Measurements from ENCODE around the gene LRRC4C. TPM values are rescaled to one million over a fixed set of nuclear protein-coding genes. Genes with fewer than 3 reads are reported as not detected.
"Not testable (repeated sequence)": the region's sequence is repeated elsewhere in the genome, so short reads cannot be mapped to it uniquely, and the experiment has no call there.

The LRRC4C gene
- total RNA-seq, 1 donor from 2014 or later, result not detected

DNA sequence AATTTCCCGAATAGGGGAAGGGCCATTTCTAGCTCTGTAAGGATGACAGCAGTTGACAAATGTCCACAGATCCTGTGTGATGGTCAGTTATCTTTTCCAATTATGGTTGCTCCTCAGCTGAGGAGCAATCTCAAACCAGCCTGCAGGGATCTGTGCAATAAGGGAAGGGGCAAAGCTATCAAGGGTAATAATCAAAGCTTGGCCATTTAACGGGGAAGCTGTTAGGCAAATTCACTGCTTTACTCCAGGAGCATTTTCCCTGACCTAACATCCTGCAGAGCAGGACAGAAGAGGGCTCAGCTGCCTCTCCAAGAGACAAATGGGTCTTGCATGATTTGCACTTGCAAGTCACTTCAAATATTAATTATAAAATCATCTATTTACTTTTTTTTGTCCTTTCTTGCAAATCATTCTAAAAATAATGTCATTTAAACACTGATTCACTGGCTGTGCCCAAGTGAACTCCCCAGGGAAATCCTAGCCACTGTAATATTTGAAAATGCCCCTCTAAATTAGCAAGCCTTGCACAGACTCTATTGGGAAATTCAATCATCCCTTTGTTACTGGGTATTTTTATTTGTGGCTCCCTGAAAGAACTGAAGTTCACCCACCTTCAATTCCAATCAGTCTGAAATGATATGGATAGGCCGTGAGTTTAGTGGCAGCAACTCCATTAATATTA lies 1256.7 kb downstream of the LRRC4C start:
- DNase-seq (ENCODE audit: extremely low read depth, low read depth, low spot score), result no peak

DNA sequence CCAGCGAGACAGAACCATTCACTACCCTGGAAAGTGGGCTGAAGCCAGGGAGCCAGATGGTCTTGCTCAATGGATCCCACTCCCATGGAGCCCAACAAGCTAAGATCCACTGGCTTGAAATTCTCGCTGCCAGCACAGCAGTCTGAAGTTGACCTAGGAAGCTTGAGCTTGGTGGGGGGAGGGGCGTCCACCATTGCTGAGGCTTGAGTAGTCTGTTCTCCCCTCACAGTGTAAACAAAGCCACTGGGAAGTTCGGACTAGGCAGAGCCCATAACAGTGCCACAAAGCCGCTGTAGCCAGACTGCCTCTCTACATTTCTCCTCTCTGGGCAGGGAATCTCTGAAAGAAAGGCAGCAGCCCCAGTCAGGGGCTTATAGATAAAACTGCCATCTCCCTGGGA lies 1266.9 kb downstream of the LRRC4C start:
- not testable (repeated sequence) for DNase-seq (ENCODE audit: extremely low read depth, low read depth, low spot score)

DNA sequence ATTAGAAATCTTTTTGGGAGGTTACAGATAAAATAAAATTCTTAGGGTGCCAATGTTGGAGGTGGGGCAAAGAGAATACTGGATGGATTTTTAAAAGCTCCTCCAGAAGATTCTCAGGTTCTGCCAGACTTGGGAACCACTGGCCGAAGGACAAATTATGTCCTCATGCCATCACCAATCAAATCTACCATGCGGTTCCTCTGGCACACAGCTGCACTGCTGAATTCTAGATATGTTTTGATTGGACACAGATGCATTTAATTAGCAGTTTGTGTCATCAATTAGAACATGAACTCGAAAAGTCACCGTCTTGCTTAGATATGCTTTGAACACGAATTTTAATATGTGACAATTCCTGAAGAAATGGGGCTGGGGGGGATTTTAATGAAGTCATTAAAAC lies 1269.2 kb downstream of the LRRC4C start:
- no peak for DNase-seq (ENCODE audit: extremely low read depth, low read depth, low spot score)

GRCh38 chr11:40188848-40189247 lies 1270.6 kb downstream of the LRRC4C start:
- DNase-seq (ENCODE audit: extremely low read depth, low read depth, low spot score), result no peak

DNA sequence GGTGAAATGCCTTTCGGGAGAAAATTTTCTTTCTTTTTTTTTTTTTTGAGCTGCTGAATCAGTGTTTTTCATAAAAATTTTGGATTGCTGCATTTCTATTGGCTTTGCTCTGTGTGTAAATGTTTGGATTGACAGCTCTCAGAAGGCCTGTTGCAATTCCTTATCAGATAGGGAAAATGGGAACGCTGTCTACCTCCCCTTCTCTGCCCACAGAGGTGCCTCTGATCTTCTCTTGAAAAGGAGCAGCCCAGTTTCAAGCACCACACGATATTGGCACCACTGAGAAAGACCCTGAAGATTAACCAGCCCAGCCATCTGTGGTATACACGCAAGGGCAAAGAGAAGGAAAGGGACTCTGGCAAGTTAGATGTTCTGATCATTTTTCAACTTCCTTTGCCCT lies 1272.2 kb downstream of the LRRC4C start:
- no peak for DNase-seq (ENCODE audit: extremely low read depth, low read depth, low spot score)

DNA sequence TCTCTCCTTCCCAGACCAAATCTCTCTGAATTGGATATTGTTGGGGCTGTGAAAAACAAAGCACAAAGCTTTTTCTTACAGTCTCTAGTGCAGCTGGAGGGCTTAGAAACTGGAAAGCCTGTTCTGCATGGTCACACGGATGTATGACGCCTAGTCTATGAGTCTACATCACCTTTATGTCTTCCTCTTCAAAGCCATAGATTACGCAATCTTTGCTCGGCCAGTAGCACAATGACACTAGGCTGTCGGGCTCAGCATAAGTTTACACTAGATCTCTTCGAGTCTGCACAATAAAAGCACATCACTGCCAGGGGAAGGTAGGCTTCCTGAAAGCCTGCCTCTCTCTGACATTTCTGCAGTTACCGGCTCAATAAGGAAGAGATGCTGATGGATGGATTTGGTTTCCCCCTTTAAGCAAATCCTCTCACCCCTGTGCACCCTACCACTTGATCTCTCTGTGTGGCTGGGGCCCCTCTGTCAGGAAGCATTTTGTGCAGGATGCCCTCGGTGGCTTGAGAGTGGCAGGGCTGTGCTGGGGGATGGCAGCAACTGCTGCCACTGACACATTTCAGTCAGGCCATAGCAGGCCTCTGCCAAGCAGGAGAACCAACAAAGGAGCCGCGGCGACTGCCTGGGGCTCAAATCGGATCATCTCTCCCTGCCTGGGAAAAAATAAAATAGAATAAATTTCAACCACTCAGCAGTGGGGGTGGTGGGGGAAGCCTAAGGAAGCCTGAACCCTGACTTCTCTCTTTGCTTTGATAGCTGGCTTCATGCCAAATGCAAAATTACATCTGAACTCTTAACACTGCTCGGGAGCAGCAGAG lies 1272.8 kb downstream of the LRRC4C start:
- DNase-seq (ENCODE audit: extremely low read depth, low read depth, low spot score), result no peak

DNA sequence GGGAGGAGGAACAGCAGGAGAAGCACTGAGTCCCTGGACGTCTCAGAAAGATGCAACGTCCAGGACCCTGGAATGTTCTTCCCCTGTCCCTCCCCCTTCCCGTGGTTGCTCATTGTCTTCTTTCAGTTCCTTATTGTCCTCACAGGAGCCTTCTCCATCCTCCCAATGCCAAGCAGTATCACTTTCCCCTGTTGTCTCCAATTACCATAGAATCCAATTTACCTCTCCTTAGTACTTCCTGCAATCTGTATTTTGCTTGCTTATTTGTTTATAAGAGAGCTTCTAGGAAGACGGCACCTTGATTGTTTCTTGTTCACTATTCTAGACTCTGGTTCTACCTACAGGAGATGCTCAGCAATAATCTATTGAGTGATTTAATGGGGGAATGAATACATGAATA lies 1273.7 kb downstream of the LRRC4C start:
- no peak for DNase-seq (ENCODE audit: extremely low read depth, low read depth, low spot score)

GRCh38 chr11:40183073-40184064 lies 1276.1 kb downstream of the LRRC4C start:
- no peak for DNase-seq (ENCODE audit: extremely low read depth, low read depth, low spot score)

DNA sequence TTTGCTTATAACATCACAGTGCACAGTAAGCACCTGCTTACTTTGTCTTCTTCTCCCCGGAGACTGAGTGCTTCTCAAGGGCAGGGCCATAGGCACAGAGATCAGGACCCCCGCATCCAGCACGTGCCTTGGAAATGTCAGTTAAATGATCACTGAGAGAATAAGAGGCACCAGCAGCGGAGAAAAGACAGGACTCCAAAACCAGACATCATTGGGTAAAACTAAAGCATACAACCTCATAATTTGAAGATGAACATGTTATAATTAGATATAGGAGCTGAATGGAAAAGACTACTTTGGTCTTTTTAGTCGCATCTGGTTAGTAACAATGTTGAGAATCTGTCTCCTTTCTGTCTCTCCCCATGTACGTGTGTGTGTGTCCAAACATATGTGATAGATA lies 1279.9 kb downstream of the LRRC4C start:
- no peak for DNase-seq (ENCODE audit: extremely low read depth, low read depth, low spot score)

DNA sequence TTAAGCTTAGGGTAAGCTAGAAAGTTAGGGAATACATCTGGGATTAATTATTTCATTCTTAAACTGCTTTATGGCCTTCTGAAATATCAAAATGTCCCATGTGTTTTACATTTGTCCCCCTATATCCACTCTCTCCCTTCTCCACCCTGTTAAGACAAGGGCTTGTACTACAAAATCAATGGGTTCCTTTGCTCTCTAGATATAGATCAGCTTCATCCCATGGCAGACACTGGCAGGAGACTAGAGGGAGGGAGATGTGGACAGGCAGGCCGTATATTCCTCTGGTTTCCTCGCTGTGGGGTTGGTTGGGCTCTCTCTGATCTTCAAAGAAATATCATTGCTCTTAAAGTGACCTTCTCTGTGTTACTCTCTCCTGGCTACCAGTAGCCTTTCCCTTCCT lies 1281.0 kb downstream of the LRRC4C start:
- DNase-seq (ENCODE audit: extremely low read depth, low read depth, low spot score), result no peak

GRCh38 chr11:40175980-40176379 lies 1283.5 kb downstream of the LRRC4C start:
- DNase-seq (ENCODE audit: extremely low read depth, low read depth, low spot score), result no peak

DNA sequence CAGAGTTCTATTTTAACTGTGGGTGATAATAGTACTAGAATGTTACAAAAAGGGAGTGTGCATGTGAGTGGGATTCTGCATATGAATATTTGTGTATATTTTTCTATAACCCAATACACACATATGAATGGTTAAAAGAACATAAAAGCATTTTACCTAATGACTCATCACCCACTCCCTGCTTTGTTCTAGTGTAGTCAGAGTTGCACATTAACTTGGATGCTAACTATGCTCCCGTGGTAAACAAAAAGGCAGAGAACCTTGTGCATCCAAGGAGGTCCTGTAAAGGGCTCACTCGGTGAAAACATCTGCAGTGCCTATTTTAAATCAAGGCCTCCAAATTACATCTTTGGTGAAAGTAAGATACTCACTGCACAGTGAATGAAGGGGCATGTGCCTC lies 1289.4 kb downstream of the LRRC4C start:
- DNase-seq (ENCODE audit: extremely low read depth, low read depth, low spot score), result no peak

DNA sequence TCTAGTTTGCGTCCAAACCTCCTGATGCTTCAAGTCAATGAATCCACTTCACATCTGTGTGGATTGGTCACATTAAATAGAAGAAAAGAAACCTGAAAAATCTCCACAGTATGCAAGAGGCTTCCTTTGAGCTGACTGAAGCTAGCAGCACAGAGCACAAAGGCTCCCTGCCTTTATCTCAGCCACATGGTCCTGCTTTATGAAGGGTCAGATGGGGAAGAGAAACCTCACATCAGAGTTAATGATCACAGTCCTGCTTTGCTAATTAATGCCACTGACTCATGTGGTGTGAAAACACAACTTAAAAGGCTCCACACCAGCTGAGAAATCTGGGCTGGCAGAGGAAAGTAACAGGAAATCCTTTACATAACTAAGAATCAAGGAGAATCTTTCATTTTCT lies 1291.0 kb downstream of the LRRC4C start:
- no peak for DNase-seq (ENCODE audit: extremely low read depth, low read depth, low spot score)

DNA sequence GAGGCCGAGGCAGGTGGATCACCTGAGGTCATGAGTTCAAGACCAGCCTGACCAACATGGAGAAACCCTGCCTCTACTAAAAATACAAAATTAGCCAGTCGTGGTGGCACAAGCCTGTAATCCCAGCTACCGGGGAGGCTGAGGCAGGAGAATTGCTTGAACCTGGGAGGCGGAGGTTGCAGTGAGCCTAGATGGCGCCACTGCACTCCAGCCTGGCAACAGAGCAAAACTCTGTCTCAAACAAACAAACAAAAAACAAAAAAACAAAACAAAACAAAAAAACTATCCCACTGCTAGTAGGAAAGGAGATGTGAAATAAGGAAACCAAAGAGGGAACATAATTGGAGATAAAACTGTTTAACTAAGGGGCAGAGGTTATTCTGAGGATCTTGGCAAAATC lies 1291.6 kb downstream of the LRRC4C start:
- DNase-seq (ENCODE audit: extremely low read depth, low read depth, low spot score), result not testable (repeated sequence)

GRCh38 chr11:40166892-40167291 lies 1292.6 kb downstream of the LRRC4C start:
- no peak for DNase-seq (ENCODE audit: extremely low read depth, low read depth, low spot score)

DNA sequence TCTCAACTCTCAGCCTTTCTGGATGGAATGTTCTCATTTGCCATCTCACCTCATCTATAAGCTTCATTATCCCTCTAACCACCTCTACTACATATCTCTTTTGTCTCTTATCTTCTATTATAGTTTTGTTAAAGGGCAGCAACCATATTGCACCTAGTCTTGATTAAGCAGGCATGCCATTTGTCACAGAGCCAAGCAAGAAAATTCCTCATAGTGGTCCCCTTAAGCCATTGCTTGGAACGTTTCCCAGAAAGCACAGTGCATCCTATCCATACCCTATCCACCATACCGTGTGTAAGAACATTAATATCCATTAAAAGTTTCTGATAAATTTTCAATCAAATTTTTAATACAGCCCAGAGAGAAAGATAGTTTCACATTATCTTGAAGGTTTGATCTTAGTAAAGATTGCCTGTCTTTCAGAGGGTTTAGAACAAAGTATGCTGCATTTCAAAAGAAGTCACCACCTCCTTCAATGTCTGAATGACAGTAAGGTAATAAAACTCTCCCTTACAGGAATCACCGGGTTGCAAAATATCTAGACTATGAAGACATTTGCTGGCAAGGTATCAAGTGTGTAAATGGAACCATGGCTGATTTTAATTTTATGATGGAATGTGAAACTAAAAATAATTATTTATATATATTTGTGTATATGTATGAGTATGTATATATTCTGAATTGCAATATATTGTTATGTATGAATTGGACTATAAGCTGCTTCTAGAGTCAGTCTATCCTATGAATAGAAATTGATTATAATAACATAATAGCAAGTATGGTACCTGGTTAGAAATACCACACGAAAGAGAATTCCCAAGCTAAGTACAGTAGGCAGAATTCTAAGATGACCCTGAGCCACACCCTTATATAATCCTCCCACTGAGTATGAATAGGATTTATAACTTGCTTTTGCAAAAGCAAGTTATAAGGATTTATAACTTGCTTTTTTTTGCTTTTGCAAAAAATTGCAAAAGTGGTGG lies 1296.3 kb downstream of the LRRC4C start:
- DNase-seq (ENCODE audit: extremely low read depth, low read depth, low spot score), result no peak

GRCh38 chr11:40161854-40162410 lies 1297.5 kb downstream of the LRRC4C start:
- DNase-seq (ENCODE audit: extremely low read depth, low read depth, low spot score), result no peak

GRCh38 chr11:40160418-40160817 lies 1299.0 kb downstream of the LRRC4C start:
- DNase-seq (ENCODE audit: extremely low read depth, low read depth, low spot score), result no peak

- no peak for DNase-seq (ENCODE audit: extremely low read depth, low read depth, low spot score)
Measured at GRCh38 chr11:40149721-40150120, 1309.7 kb downstream of the LRRC4C start.

GRCh38 chr11:40140560-40140959 lies 1318.9 kb downstream of the LRRC4C start:
- no peak for DNase-seq (ENCODE audit: extremely low read depth, low read depth, low spot score)

Data from glomerular endothelial cell (primary cell).